CD1c-positive myeloid dendritic cell (primary cell): ENCODE data around the gene ERGIC3.

Source experiments
- DNase-seq: peaks from one replicate; pipeline ENCODE4 v3.0.0-alpha.2; 2016; ENCODE audit errors: extremely low spot score

The ERGIC3 gene

GRCh38 chr20:35598476-35598875 lies 56.6 kb downstream of the ERGIC3 start:
- DNase-seq: no peak

DNA sequence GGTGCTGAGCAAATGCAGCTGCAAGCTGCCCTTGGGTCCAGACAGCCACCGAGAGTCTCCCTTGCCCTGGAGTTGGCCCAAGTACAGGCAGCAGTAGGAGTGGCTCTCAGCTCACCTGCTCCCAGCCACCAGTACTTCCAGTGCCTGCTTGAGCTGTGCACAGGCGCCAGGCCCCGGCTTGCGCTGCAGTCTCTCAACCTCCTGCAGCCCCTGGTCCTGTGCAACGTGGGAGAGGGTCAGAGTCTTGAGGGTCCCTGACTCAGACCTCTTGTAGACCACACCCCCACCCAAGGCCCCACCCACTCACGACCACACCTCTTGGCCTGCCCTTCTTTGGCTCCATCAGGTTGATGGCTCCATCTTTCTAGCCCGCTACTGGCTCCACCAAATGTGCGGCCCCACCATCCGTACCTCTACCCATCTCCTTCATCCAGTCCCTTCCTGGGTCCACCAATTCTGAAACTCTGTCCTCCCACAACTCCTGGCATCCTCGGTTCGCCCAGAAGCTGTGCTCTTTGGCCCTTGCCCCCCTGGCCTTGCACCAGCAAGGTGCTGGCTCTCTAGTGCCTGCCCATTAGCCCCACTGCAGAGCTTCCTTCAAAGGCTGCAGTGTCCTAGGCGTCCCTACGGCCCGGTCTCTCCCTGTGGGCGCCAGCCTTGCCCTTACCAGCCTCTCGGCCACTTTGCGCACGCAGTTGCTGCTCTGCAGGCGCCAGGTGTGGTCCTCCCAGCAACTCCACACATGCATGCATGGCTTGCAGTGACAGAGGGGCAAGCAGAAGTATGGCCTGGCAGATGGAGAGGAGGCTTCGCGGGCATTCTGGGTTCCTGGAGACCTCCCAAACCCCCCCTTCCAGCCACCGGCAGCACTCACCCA lies 57.3 kb downstream of the ERGIC3 start:
- no peak for DNase-seq

DNA sequence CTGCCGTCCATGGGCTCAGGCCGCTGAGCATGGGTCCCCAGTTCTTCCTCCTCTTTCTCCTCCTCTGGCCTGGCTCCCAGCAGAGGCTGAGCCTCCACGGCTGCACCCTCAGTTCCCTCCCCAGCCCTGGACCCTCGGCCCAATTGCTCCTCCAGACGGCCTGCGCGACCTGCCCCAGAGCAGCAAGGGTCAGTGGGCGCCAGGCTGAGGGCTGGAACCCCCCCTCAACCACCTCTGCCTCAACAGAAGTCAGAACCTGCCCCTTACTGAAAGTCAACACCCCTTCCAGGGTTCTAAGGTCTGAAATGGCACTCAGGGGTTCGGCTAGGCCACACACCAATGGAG lies 57.9 kb downstream of the ERGIC3 start:
- DNase-seq: no peak

GRCh38 chr20:35600176-35600992 lies 58.5 kb downstream of the ERGIC3 start:
- DNase-seq: no peak

DNA sequence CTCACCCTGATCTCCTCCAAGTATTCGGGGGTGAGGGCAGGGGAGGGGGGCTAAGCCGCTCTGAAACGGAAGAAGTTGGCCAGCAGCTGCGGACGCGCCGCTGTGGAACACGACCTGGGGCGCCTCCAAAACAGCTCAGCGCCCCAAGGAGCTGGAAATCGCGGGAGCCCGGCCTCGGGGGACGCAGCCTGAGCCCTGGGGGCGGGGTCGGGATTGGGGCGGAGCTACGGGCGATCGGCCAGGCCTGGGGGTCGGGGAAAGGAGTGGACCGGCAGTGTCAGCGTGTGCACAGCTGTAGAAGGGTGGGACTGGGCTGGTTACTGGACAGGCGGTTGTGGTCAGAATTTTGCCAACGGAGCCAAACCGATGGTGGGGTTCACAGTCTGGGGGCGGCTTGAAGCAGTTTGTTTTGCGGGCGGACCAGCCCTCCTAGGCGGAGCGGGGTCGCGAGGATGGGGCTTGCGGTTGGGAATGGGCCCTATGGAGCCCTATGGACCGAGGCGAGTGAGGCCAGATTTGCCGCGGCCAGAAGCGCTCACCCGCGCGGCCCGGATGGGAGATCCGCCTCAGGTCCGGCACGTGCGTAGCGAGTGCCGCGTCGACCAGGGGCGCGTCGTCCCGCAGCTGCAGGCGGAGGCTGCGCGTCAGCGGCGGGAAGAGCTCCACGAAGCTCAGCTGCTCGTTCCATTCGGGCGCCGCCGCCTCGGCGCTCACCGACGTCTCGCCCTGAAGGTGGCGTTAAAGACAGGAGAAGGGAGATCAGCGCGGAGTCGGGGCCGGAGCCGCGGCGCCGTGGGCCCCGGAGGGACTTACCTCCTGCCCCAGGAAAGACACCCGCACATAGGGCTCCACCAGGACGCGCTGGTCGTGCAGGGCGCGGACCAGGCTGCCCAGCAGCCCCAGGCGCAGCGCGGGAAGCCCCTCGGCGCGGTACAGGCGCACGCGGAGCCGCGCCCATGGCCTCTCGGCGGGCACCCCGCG lies 59.4 kb downstream of the ERGIC3 start:
- DNase-seq: peak; percentile 83

DNA sequence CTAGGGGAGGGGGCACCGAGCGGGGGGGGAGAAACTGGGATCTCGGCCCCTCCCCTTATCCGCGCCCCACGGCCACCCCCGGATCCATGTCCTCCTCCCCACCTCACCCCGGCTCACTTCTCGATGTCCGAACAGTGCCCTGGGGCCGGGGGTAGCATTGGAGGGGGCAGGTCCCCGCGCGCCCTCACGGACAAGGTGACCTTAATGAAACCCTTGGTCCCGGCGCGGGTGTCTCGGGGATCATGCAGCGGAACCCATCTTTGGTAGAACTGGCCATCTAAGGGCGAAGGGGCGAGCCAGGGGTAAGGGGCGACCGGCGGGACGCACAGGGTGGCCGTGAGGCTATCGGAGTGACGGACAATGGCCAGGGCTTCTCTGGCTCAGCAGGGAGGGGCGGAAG lies 60.1 kb downstream of the ERGIC3 start:
- DNase-seq: no peak

- DNase-seq: no peak
Measured at GRCh38 chr20:35602851-35603495, 61.1 kb downstream of the ERGIC3 start.

DNA sequence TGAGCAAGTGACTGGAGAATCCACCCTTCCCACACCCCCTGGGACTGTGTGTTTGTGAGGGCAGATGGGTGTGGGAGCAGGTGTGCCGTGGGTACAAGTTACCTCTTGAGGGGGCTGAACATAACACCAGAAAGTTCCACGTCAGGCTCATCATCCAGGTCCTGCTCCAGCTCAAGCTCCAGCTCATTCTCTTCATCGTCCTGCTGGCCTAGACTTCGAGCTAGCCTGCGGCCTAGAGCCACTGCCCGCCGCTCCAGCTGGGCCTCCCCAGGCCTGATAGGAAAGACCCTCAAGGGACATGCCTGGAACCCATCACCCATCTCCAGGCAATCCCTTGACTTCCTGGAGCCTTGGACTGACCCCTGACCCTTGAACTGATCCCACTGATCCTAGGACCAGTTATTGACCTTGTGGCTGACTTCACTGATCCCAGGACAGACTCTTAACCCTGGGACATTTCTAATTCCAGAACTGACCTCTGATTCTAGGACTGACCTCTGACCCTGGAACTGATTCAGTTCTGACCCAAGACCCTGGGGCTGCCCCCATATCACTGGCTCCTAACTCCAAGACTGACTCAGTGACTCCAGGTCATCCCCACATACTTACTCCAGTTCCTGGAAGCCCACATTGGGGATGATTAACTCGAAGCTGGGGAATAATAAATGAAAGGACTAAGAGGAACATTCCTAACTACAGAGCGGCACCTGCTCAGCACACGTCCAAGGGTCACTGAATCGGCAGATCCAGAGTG lies 62.0 kb downstream of the ERGIC3 start:
- DNase-seq: no peak

DNA sequence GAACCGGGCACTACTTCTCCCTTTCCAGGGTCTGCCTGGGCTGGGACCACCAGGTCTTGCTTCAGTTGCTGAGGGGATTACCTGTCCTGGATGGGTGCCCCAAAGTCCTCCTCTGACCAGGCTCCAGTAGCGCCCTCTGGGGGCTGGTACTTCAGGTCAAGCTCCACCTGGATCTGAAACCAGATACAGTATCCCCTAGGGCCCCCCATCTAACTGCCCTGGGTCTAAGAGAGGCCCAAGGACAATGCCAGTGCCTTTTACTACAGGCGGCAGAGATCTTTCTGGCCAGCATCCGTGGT lies 62.5 kb downstream of the ERGIC3 start:
- DNase-seq: no peak

GRCh38 chr20:35606127-35606526 lies 64.2 kb downstream of the ERGIC3 start:
- DNase-seq: no peak
